ENCODE measurements around the gene ENTPD2. TPM values are rescaled to one million over a fixed set of nuclear protein-coding genes. Genes with fewer than 3 reads are reported as not detected.
A peak's percentile ranks its signal among the peaks of the same experiment; 100 is the strongest.

The ENTPD2 gene
- total RNA-seq, 2 donors from 2014 or later = 9.8 to 10.9 TPM

DNA sequence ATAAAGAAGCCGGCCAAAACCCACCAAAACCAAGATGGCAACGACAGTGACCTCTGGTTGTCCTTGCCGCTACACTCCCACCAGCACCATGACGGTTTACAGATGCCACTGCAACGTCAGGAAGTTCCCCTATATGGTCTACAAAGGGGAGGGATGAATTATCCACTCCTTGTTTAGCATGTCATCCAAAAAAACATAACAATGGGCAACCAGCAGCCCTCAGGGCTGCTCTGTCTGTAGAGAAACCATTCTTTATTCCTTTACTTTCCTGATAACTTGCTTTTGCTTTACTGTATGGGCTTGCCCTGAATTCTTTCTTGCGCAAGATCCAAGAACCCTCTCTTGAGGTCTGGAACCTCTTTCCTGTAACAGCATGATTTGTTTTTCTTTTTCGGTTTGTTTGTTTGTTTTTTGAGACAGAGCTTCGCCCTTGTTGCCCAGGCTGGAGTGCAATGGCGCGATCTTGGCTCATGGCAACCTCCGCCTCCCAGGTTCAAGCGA is 21.5 kb upstream of the ENTPD2 start:
- H3K9me3 ChIP-seq = no peaks in the 10 kb centered on the region
- no peaks in the 10 kb centered on the region for H3K36me3 ChIP-seq
- no peak overlapping the region for H3K4me3 ChIP-seq
- WGBS = 81% methylated on average over 12 of the region's 12 CpGs
- TF ChIP-seq, protein P1, sequence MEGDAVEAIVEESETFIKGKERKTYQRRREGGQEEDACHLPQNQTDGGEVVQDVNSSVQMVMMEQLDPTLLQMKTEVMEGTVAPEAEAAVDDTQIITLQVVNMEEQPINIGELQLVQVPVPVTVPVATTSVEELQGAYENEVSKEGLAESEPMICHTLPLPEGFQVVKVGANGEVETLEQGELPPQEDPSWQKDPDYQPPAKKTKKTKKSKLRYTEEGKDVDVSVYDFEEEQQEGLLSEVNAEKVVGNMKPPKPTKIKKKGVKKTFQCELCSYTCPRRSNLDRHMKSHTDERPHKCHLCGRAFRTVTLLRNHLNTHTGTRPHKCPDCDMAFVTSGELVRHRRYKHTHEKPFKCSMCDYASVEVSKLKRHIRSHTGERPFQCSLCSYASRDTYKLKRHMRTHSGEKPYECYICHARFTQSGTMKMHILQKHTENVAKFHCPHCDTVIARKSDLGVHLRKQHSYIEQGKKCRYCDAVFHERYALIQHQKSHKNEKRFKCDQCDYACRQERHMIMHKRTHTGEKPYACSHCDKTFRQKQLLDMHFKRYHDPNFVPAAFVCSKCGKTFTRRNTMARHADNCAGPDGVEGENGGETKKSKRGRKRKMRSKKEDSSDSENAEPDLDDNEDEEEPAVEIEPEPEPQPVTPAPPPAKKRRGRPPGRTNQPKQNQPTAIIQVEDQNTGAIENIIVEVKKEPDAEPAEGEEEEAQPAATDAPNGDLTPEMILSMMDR (IDR thresholded peaks at IDR 0.05) = no peak
- TF ChIP-seq POLR2AphosphoS5 (IDR thresholded peaks at IDR 0.05) (no peak), POLR2A (IDR thresholded peaks at IDR 0.05) (no peak)
- H3K27me3 ChIP-seq (replicated peaks; ENCODE audit: insufficient read depth) = no peaks in the 10 kb centered on the region
- H3K4me1 ChIP-seq (replicated peaks) = peaks cover 6% of the 10 kb centered on the region
- intact Hi-C loops (cut with DNase I) = no loop called here
- DNase-seq (ENCODE audit: low spot score) = no peak
- no peak overlapping the region for H3K27ac ChIP-seq

DNA sequence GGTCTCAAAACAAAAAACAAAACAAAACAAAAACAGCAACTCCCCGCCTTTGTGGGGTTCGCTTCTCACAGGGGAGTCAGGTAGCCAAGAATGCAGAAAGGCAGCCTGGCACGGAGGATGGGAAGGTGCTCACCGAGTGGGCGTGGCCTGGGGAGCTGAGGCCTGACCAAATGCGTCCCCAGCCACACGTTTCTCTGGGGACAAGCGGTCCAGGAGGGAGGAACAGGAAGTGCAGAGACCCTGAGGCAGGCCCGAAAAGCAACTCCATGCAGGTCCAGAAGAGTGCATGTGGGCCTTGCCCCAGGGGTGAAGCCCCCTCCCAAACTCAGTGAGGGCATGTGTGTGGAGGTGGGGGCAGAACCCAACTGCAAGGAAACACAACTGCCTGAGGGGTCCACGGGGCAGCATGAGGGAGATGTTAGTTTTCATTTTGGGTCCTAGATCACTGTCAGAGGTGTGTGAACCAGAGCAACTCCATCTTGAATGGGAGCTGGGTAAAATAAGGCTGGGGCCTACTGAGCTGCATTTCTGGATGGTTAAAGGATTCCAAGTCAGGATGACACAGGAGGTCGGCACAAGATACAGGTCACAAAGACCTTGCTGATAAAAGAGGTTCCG is 20.9 kb upstream of the ENTPD2 start:
- no peak for DNase-seq (ENCODE audit: low spot score)
- TF ChIP-seq POLR2A (IDR thresholded peaks at IDR 0.05) = no peak
- TF ChIP-seq POLR2AphosphoS5 (IDR thresholded peaks at IDR 0.05) = no peak
- TF ChIP-seq, protein P1 (IDR thresholded peaks at IDR 0.05) = no peak
- Histone ChIP-seq H3K4me1 (replicated peaks) (peaks cover 6% of the 10 kb centered on the region), H3K27me3 (replicated peaks; ENCODE audit: insufficient read depth) (no peaks in the 10 kb centered on the region), H3K9me3 (no peaks in the 10 kb centered on the region), H3K27ac (no peak overlapping the region), H3K4me3 (no peak overlapping the region), H3K36me3 (no peaks in the 10 kb centered on the region)
- intact Hi-C loops (cut with DNase I) = no loop called here
- WGBS = 86% methylated on average over 12 of the region's 12 CpGs

DNA sequence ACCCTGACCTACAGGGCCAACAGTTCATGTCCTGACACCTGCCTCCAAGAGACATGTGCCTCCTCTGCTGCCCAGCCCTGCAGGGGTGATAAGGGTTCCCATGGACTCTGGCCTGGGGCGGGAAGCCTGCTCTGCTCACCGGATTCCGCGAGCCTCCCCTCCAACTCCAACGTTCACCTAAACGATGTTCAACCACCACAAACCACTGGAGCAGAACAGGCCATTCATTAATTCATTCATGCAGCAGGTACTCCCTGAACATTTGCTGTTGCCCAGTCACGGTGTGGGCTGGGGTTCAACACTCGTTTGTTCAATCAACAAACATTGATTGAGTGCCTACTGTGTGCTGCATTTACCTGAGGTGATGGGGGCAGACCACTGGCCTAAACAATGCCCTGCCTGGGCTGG is 20.1 kb upstream of the ENTPD2 start:
- Histone ChIP-seq H3K27me3 (replicated peaks; ENCODE audit: insufficient read depth) (no peaks in the 10 kb centered on the region), H3K4me3 (no peak overlapping the region), H3K9me3 (no peaks in the 10 kb centered on the region), H3K4me1 (replicated peaks) (peaks cover 8% of the 10 kb centered on the region), H3K36me3 (no peaks in the 10 kb centered on the region), H3K27ac (no peak overlapping the region)
- no peak for TF ChIP-seq POLR2AphosphoS5 (IDR thresholded peaks at IDR 0.05)
- TF ChIP-seq, protein P1 (IDR thresholded peaks at IDR 0.05) = no peak
- TF ChIP-seq POLR2A (IDR thresholded peaks at IDR 0.05) = no peak
- WGBS = 83% methylated on average over 8 of the region's 8 CpGs
- intact Hi-C loops (cut with DNase I) = no loop called here
- no peak for DNase-seq (ENCODE audit: low spot score)

GRCh38 chr9:137071282-137071681 is 17.4 kb upstream of the ENTPD2 start:
- H3K4me1 ChIP-seq (replicated peaks) = peaks cover 3% of the 10 kb centered on the region

More at GRCh38 chr9:137071282-137071681, 17.4 kb upstream of the ENTPD2 start:
- Histone ChIP-seq H3K9me3 (no peaks in the 10 kb centered on the region), H3K36me3 (no peaks in the 10 kb centered on the region), H3K27ac (peak overlapping the region; percentile 78 to 87), H3K4me3 (no peak overlapping the region), H3K27me3 (replicated peaks; ENCODE audit: insufficient read depth) (no peaks in the 10 kb centered on the region)
- TF ChIP-seq POLR2AphosphoS5 (IDR thresholded peaks at IDR 0.05) (no peak), POLR2A (IDR thresholded peaks at IDR 0.05) (no peak)
- TF ChIP-seq, protein P1 (IDR thresholded peaks at IDR 0.05) = no peak
- intact Hi-C loops (cut with DNase I) = no loop called here
- no peak for DNase-seq (ENCODE audit: low spot score)
- WGBS = 87% methylated on average over 2 of the region's 2 CpGs
